ENCODE data around the gene F2. TPM values are rescaled to one million over a fixed set of nuclear protein-coding genes. Genes with fewer than 3 reads are reported as not detected.

Gene F2
- total and polyA plus RNA-seq, 2 donors (not counting 1 experiment from before 2014, with no cell fraction given) = not detected

GRCh38 chr11:46725338-46726205, 6.6 kb downstream of the F2 start:
- H4K20me1 ChIP-seq (ENCODE audit: control insufficient read depth, insufficient read depth, low read length, poor library complexity, severe bottlenecking) = no peaks in the 10 kb centered on the region
- H3K4me3 ChIP-seq (ENCODE audit: control extremely low read depth in 1 of 5, extremely low read depth in 1 of 5, insufficient read depth in 1 of 5, low read depth in 2 of 5, low read length in 4 of 5) = no peak overlapping the region
- no peak for DNase-seq
- WGBS (ENCODE audit: insufficient coverage) = 94% methylated on average over 16 of the region's 19 CpGs
- no peak overlapping the region for H3K4me3 Mint-ChIP-seq
- no peaks in the 10 kb centered on the region for H3K4me1 Mint-ChIP-seq
- CTCF ChIA-PET = no interaction called here
- H3K9ac ChIP-seq (ENCODE audit: low read length) = no peak overlapping the region
- intact Hi-C loops (cut with micrococcal nuclease) = no loop called here
- peaks cover 3% of the 10 kb centered on the region for H3K27me3 Mint-ChIP-seq
- H3K9me3 Mint-ChIP-seq (ENCODE audit: insufficient read depth) = no peaks in the 10 kb centered on the region
- H2AFZ ChIP-seq (ENCODE audit: insufficient read depth, low read depth, low read length, poor library complexity, severe bottlenecking) = no peak overlapping the region
- TF ChIP-seq EZH2 (IDR thresholded peaks at IDR 0.05; ENCODE audit: borderline replicate concordance, insufficient read depth, low read depth, low read length, poor library complexity, severe bottlenecking) = no peak
- TF ChIP-seq, protein P1, sequence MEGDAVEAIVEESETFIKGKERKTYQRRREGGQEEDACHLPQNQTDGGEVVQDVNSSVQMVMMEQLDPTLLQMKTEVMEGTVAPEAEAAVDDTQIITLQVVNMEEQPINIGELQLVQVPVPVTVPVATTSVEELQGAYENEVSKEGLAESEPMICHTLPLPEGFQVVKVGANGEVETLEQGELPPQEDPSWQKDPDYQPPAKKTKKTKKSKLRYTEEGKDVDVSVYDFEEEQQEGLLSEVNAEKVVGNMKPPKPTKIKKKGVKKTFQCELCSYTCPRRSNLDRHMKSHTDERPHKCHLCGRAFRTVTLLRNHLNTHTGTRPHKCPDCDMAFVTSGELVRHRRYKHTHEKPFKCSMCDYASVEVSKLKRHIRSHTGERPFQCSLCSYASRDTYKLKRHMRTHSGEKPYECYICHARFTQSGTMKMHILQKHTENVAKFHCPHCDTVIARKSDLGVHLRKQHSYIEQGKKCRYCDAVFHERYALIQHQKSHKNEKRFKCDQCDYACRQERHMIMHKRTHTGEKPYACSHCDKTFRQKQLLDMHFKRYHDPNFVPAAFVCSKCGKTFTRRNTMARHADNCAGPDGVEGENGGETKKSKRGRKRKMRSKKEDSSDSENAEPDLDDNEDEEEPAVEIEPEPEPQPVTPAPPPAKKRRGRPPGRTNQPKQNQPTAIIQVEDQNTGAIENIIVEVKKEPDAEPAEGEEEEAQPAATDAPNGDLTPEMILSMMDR (IDR thresholded peaks at IDR 0.05) = no peak
- H3K27ac ChIP-seq (ENCODE audit: low read length in 2 of 2) = no peak overlapping the region
- H3K4me1 ChIP-seq (ENCODE audit: control insufficient read depth in 2 of 2, insufficient read depth in 2 of 2, low read length in 2 of 2) = no peaks in the 10 kb centered on the region
- H3K27ac Mint-ChIP-seq = no peak overlapping the region
- H3K27me3 ChIP-seq (replicated peaks in 1 of 4; ENCODE audit: control extremely low read depth in 1 of 4, control insufficient read depth in 3 of 4, insufficient read depth in 4 of 4, low read length in 3 of 4) = no peaks in the 10 kb centered on the region
- no peak overlapping the region for H3K4me2 ChIP-seq (replicated peaks; ENCODE audit: low read depth, low read length, poor library complexity, severe bottlenecking)
- ATAC-seq (ENCODE audit: low read depth) = no peak
- H3K79me2 ChIP-seq (ENCODE audit: control insufficient read depth, insufficient read depth, low read length) = no peaks in the 10 kb centered on the region
- no peaks in the 10 kb centered on the region for H3K9me3 ChIP-seq (ENCODE audit: control extremely low read depth in 1 of 3, control insufficient read depth in 2 of 3, insufficient read depth in 1 of 3, low read length in 2 of 3)
- POLR2A ChIA-PET = no interaction called here
- H3K36me3 ChIP-seq (replicated peaks in 1 of 2; ENCODE audit: control extremely low read depth in 1 of 2, control insufficient read depth in 1 of 2, extremely low read depth in 1 of 2, insufficient read depth in 2 of 2, low read length in 1 of 2) = no peaks in the 10 kb centered on the region

DNA sequence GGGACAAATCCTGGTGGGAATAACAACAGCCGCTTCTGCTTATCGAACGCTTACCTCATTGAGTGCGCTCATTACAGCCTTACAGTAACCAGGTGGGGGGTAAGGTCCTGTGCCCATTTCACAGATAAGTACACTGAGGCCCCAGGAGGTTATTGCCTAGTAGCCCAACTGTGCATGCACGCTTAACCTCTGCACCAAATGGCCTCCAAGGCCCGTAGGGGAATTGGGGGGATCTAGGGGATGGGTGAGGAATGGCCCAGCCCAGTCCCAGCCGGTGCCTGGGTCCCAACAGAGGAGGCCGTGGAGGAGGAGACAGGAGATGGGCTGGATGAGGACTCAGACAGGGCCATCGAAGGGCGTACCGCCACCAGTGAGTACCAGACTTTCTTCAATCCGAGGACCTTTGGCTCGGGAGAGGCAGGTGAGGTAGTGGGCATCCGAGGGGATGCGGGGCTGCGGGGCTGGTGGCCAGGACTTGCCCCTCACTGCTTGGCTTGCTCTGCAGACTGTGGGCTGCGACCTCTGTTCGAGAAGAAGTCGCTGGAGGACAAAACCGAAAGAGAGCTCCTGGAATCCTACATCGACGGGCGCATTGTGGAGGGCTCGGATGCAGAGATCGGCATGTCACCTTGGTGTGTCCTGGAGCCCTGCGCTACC, 7.3 kb downstream of the F2 start:
- ATAC-seq (ENCODE audit: low read depth) = no peak
- DNase-seq = no peak
- H2AFZ ChIP-seq (ENCODE audit: insufficient read depth, low read depth, low read length, poor library complexity, severe bottlenecking) = no peak overlapping the region
- TF ChIP-seq EZH2 (IDR thresholded peaks at IDR 0.05; ENCODE audit: borderline replicate concordance, insufficient read depth, low read depth, low read length, poor library complexity, severe bottlenecking) = no peak
- TF ChIP-seq, protein P1 (IDR thresholded peaks at IDR 0.05) = no peak
- H4K20me1 ChIP-seq (ENCODE audit: control insufficient read depth, insufficient read depth, low read length, poor library complexity, severe bottlenecking) = no peaks in the 10 kb centered on the region
- CTCF ChIA-PET = no interaction called here
- H3K9me3 ChIP-seq (ENCODE audit: control extremely low read depth in 1 of 3, control insufficient read depth in 2 of 3, insufficient read depth in 1 of 3, low read length in 2 of 3) = no peaks in the 10 kb centered on the region
- Mint-ChIP-seq H3K9me3 (ENCODE audit: insufficient read depth) (no peaks in the 10 kb centered on the region), H3K4me3 (no peak overlapping the region), H3K27me3 (peaks cover 3% of the 10 kb centered on the region), H3K4me1 (no peaks in the 10 kb centered on the region), H3K27ac (no peak overlapping the region)
- 96% methylated on average over 26 of the region's 26 CpGs for WGBS (ENCODE audit: insufficient coverage)
- H3K4me1 ChIP-seq (ENCODE audit: control insufficient read depth in 2 of 2, insufficient read depth in 2 of 2, low read length in 2 of 2) = no peaks in the 10 kb centered on the region
- POLR2A ChIA-PET = no interaction called here
- H3K9ac ChIP-seq (ENCODE audit: low read length) = no peak overlapping the region
- H3K4me3 ChIP-seq (ENCODE audit: control extremely low read depth in 1 of 5, extremely low read depth in 1 of 5, insufficient read depth in 1 of 5, low read depth in 2 of 5, low read length in 4 of 5) = no peak overlapping the region
- H3K79me2 ChIP-seq (ENCODE audit: control insufficient read depth, insufficient read depth, low read length) = no peaks in the 10 kb centered on the region
- no peak overlapping the region for H3K4me2 ChIP-seq (replicated peaks; ENCODE audit: low read depth, low read length, poor library complexity, severe bottlenecking)
- intact Hi-C loops (cut with micrococcal nuclease) = no loop called here
- H3K36me3 ChIP-seq (replicated peaks in 1 of 2; ENCODE audit: control extremely low read depth in 1 of 2, control insufficient read depth in 1 of 2, extremely low read depth in 1 of 2, insufficient read depth in 2 of 2, low read length in 1 of 2) = no peaks in the 10 kb centered on the region
- no peaks in the 10 kb centered on the region for H3K27me3 ChIP-seq (replicated peaks in 1 of 4; ENCODE audit: control extremely low read depth in 1 of 4, control insufficient read depth in 3 of 4, insufficient read depth in 4 of 4, low read length in 3 of 4)
- no peak overlapping the region for H3K27ac ChIP-seq (ENCODE audit: low read length in 2 of 2)

Measured in B cell (primary cell).